HEK293 (cell line): ENCODE results near the gene FAM151A.
A peak's percentile ranks its signal among the peaks of the same experiment; 100 is the strongest.

Experiments
- CTCF ChIA-PET: fragments of 350-600 bp; formaldehyde crosslinking; extraction: SDS; loops from one replicate; lab custom pipeline; 2021; ENCODE audit warnings: antibody characterized with exemption; lab: Yijun Ruan, JAX
- POLR2A ChIA-PET: fragments of 300-600 bp; formaldehyde crosslinking; extraction: SDS; loops from one replicate; lab custom pipeline; 2020; ENCODE audit warnings: antibody characterized with exemption, inconsistent platforms; lab: Yijun Ruan, JAX
- H3K27ac ChIP-seq: fragments of 200-500 bp; sonication (Bioruptor generic); 2 replicates; pipeline ENCODE4 v1.5.1; 2014; ENCODE audit warnings: low read depth, low read length, control low read depth, inconsistent platforms; ENCODE audit errors: extremely low read depth
- H3K36me3 ChIP-seq, 2 experiments: fragments of 200-500 bp in 1 of 2; sonication (Bioruptor generic) in 1 of 2; 1 replicate in 1 of 2; 2 replicates in 1 of 2; pipeline ENCODE4 v1.5.1; 2014 to 2017; ENCODE audit warnings: inconsistent platforms in 2 of 2, low read length in 2 of 2; ENCODE audit not compliant: control insufficient read depth in 2 of 2, insufficient read depth in 1 of 2
- H3K4me1 ChIP-seq: fragments of 200-500 bp; sonication (Bioruptor generic); 2 replicates; pipeline ENCODE4 v1.5.1; 2014; ENCODE audit warnings: mild to moderate bottlenecking, low read length, inconsistent platforms; ENCODE audit not compliant: control insufficient read depth, insufficient read depth
- H3K4me3 ChIP-seq: 2 replicates; pipeline ENCODE4 v1.5.1; 2011; ENCODE audit warnings: low read depth, mild to moderate bottlenecking, control low read depth, low read length, moderate library complexity
- H3K9me3 ChIP-seq: fragments of 200-500 bp; sonication (Bioruptor generic); 2 replicates; pipeline ENCODE4 v1.5.1; 2014; ENCODE audit warnings: low read depth, low read length, inconsistent platforms; ENCODE audit not compliant: control insufficient read depth, insufficient read depth
- ELK4 ChIP-seq: IDR thresholded peaks from 2 replicates; pipeline ENCODE4 v1.6.1; 2011; ENCODE audit warnings: mild to moderate bottlenecking, low read depth, low read length, borderline replicate concordance
- IKZF3 ChIP-seq: fragments of 450-650 bp; IDR thresholded peaks from 2 replicates; pipeline ENCODE4 v1.5.0; 2018; ENCODE audit warnings: missing biosample characterization, mild to moderate bottlenecking, missing genetic modification characterization, moderate library complexity
- KLF7 ChIP-seq: fragments of 450-650 bp; formaldehyde crosslinking; IDR thresholded peaks from 2 replicates; pipeline ENCODE4 v1.5.1; 2016; ENCODE audit warnings: missing biosample characterization, missing genetic modification characterization, borderline replicate concordance
- MEIS1 ChIP-seq: sonication (generic); formaldehyde crosslinking; IDR thresholded peaks from 2 replicates; pipeline ENCODE4 v1.8.1; 2022; ENCODE audit warnings: missing genetic modification reagents, mild to moderate bottlenecking, borderline replicate concordance
- PRDM2 ChIP-seq: fragments of 450-650 bp; formaldehyde crosslinking; IDR thresholded peaks from 2 replicates; pipeline ENCODE4 v1.5.1; 2016; ENCODE audit warnings: missing biosample characterization, missing genetic modification characterization, borderline replicate concordance
- RBAK ChIP-seq: fragments of 450-650 bp; formaldehyde crosslinking; IDR thresholded peaks from 2 replicates; pipeline ENCODE4 v1.5.1; 2016; ENCODE audit warnings: missing biosample characterization, missing genetic modification characterization
- SP3 ChIP-seq: fragments of 450-650 bp; formaldehyde crosslinking; IDR thresholded peaks from 2 replicates; pipeline ENCODE4 v1.5.1; 2016; ENCODE audit warnings: missing biosample characterization, missing genetic modification characterization
- ZFHX2 ChIP-seq: fragments of 450-650 bp; formaldehyde crosslinking; conservative IDR thresholded peaks from 2 replicates; pipeline ENCODE4 v1.5.1; 2016; ENCODE audit warnings: missing biosample characterization, missing genetic modification characterization
- ZNF175 ChIP-seq: fragments of 450-650 bp; formaldehyde crosslinking; IDR thresholded peaks from 2 replicates; pipeline ENCODE4 v1.5.1; 2016; ENCODE audit warnings: missing biosample characterization, missing genetic modification characterization
- ZNF18 ChIP-seq: fragments of 450-650 bp; formaldehyde crosslinking; IDR thresholded peaks from 2 replicates; pipeline ENCODE4 v1.5.1; 2016; ENCODE audit warnings: missing biosample characterization, missing genetic modification characterization
- ZNF202 ChIP-seq: fragments of 450-650 bp; formaldehyde crosslinking; IDR thresholded peaks from 2 replicates; pipeline ENCODE4 v1.5.1; 2016; ENCODE audit warnings: missing biosample characterization, missing genetic modification characterization, borderline replicate concordance
- ZNF221 ChIP-seq: fragments of 450-650 bp; formaldehyde crosslinking; IDR thresholded peaks from 2 replicates; pipeline ENCODE4 v1.5.1; 2017; ENCODE audit warnings: missing biosample characterization, missing genetic modification characterization, borderline replicate concordance
- ZNF223 ChIP-seq: fragments of 450-650 bp; formaldehyde crosslinking; IDR thresholded peaks from 2 replicates; pipeline ENCODE4 v1.5.1; 2016; ENCODE audit warnings: missing biosample characterization, missing genetic modification characterization
- ZNF473 ChIP-seq: fragments of 450-650 bp; formaldehyde crosslinking; IDR thresholded peaks from 2 replicates; pipeline ENCODE4 v1.5.1; 2017; ENCODE audit warnings: missing biosample characterization, missing genetic modification characterization
- ZNF510 ChIP-seq: fragments of 450-650 bp; formaldehyde crosslinking; IDR thresholded peaks from 2 replicates; pipeline ENCODE4 v1.5.1; 2018; ENCODE audit warnings: mild to moderate bottlenecking, missing genetic modification characterization, missing biosample characterization; ENCODE audit not compliant: insufficient replicate concordance
- ZNF560 ChIP-seq: fragments of 450-650 bp; formaldehyde crosslinking; IDR thresholded peaks from 2 replicates; pipeline ENCODE4 v1.5.1; 2017; ENCODE audit warnings: missing biosample characterization, missing genetic modification characterization, borderline replicate concordance
- ZNF571 ChIP-seq: fragments of 450-650 bp; formaldehyde crosslinking; IDR thresholded peaks from 2 replicates; pipeline ENCODE4 v1.5.0; 2017; ENCODE audit warnings: missing biosample characterization, missing genetic modification characterization
- ZNF76 ChIP-seq: fragments of 450-650 bp; formaldehyde crosslinking; IDR thresholded peaks from 2 replicates; pipeline ENCODE4; 2016; ENCODE audit warnings: low read depth, missing biosample characterization, missing genetic modification characterization, borderline replicate concordance
- ZNF791 ChIP-seq: fragments of 450-650 bp; formaldehyde crosslinking; IDR thresholded peaks from 2 replicates; pipeline ENCODE4 v1.5.1; 2016; ENCODE audit warnings: missing biosample characterization, missing genetic modification characterization
- ZSCAN16 ChIP-seq: fragments of 450-650 bp; formaldehyde crosslinking; IDR thresholded peaks from 2 replicates; pipeline ENCODE4 v1.5.1; 2016; ENCODE audit warnings: missing biosample characterization, missing genetic modification characterization
- ZSCAN4 ChIP-seq: fragments of 450-650 bp; formaldehyde crosslinking; IDR thresholded peaks from 2 replicates; pipeline ENCODE4 v1.5.1; 2017; ENCODE audit warnings: missing biosample characterization, missing genetic modification characterization

FAM151A gene

DNA sequence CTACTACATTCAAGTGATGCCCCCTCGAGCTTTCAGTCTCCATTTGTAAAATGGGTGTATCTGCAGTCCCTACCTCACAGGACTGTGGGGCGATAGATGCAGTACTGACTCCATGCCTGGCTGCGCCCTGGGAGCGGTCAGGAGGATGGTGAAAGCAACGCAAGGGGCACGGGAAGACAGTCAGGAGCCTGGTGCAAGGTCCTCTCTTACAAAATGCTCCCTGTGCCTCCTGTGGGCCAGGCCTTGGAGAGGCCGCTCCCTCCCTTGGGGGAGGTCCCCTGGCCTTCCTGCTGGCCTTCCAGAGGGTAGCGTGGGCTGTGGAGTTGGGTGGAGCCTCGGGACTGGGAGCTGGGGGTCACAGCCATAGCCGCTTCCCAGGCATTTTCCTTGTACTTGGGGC, 21.6 kb downstream of the FAM151A start (continued):
- TF ChIP-seq ZNF560 (tag by site-specific recombination), result no peak
- TF ChIP-seq IKZF3, result no peak
- TF ChIP-seq ZNF175, result no peak
- TF ChIP-seq ZNF76 (tag by site-specific recombination), result no peak
- TF ChIP-seq ZNF510 (tag by site-specific recombination), result no peak

GRCh38 chr1:54600947-54601721, 22.2 kb downstream of the FAM151A start:
- POLR2A ChIA-PET, result no interaction called here
- Histone ChIP-seq H3K27ac (no peak overlapping the region), H3K4me3 (no peak overlapping the region), H3K36me3 (no peaks in the 10 kb centered on the region), H3K4me1 (no peaks in the 10 kb centered on the region), H3K9me3 (no peaks in the 10 kb centered on the region)
- TF ChIP-seq ZFHX2 (tag by site-specific recombination), result peak; percentile 48; the same call in 1 of the 2 replicates
- TF ChIP-seq MEIS1 (CRISPR knock-in tag), result no peak
- TF ChIP-seq ZSCAN16, result peak; percentile 79; the same call in 1 of the 2 replicates
- TF ChIP-seq ZSCAN4 (tag by site-specific recombination), result peak; percentile 96
- no peak for TF ChIP-seq ZNF221
- CTCF ChIA-PET, result no interaction called here

DNA sequence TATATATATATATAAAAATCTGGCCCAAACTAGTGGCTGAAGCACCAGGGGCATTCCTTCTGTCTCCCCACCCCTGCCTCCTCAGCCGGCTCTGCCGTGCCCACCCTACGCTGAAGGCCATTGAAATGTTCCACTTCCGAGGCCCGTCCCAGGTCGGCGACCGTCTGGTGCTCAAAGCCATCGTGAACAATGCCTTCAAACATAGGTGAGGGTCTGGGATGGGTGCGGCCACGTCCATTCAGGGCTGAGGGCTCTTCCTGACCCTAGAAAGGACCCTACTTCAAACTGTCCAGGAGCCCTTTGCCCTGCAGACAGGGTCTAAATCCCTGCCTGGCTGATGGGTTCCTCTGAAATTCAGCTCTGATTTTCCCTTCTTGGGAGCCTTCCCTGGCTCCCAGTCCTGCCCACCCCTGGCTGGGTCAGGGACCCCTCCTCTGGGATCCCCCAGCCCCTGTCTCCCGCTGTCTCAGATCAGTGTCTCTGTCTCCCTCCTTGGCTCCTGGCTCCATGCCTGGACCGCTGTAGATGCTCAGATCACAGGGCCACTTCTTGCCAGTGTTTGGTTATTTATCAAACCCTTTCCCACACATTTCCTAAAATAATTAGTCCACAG, 24.0 kb downstream of the FAM151A start:
- Histone ChIP-seq H3K4me1 (no peaks in the 10 kb centered on the region), H3K9me3 (no peaks in the 10 kb centered on the region), H3K4me3 (no peak overlapping the region), H3K27ac (no peak overlapping the region), H3K36me3 (no peaks in the 10 kb centered on the region)
- POLR2A ChIA-PET, result no interaction called here
- CTCF ChIA-PET, result no interaction called here
- no peak for TF ChIP-seq ELK4
- no peak for TF ChIP-seq ZNF571
- no peak for TF ChIP-seq SP3 (tag by site-specific recombination)
- TF ChIP-seq ZNF18 (tag by site-specific recombination), result no peak
- TF ChIP-seq ZNF202, result no peak
- TF ChIP-seq ZSCAN4 (tag by site-specific recombination), result no peak
- no peak for TF ChIP-seq PRDM2 (tag by site-specific recombination)
- TF ChIP-seq KLF7, result no peak
- no peak for TF ChIP-seq ZNF791 (tag by site-specific recombination)
- TF ChIP-seq RBAK (tag by site-specific recombination), result no peak
- no peak for TF ChIP-seq ZNF473
- no peak for TF ChIP-seq ZNF223 (tag by site-specific recombination)
